Caco-2 (cell line): ENCODE data around the gene NRSN2. TPM values are rescaled to one million over a fixed set of nuclear protein-coding genes. Genes with fewer than 3 reads are reported as not detected.

Source experiments
- BruUV-seq: library from RNA; stranded (reverse); fragments of 400-500 nt; replicated peaks from 2 replicates; lab custom pipeline; 2021; lab: Mats Ljungman, UMichigan
- CTCF ChIA-PET: fragments of 300-600 bp; sonication (Branson Sonifier 250); formaldehyde crosslinking; loops from one replicate; lab custom pipeline; 2022; ENCODE audit warnings: antibody characterized with exemption; lab: Charles Lee
- POLR2A ChIA-PET: fragments of 300-600 bp; sonication (Branson Sonifier 250); formaldehyde crosslinking; loops from one replicate; lab custom pipeline; 2022; ENCODE audit warnings: antibody characterized with exemption; lab: Charles Lee
- DNase-seq, 2 experiments: peaks; one replicate each; pipeline versions ENCODE4 v3.0.0 to v3.0.0-alpha.2; 2020 to 2022
- H3K27me3 ChIP-seq: replicated peaks from 2 replicates; pipeline ENCODE4 v1.6.0; 2011; ENCODE audit warnings: low read length; ENCODE audit not compliant: control insufficient read depth, insufficient read depth
- H3K36me3 ChIP-seq: 2 replicates; pipeline ENCODE4 v1.5.1; 2011; ENCODE audit warnings: low read length; ENCODE audit not compliant: control insufficient read depth, insufficient read depth
- H3K4me1 ChIP-seq: fragments of 250-450 bp; sonication (Bioruptor Pico); 2 replicates; pipeline ENCODE4 v1.5.1; 2020; ENCODE audit warnings: mild to moderate bottlenecking
- H3K4me3 ChIP-seq: 2 replicates; pipeline ENCODE4 v1.5.1; 2011; ENCODE audit warnings: low read depth, mild to moderate bottlenecking, control low read depth, low read length
- H3K9me3 ChIP-seq: fragments of 250-450 bp; sonication (Bioruptor Pico); 2 replicates; pipeline ENCODE4 v1.5.1; 2020; ENCODE audit warnings: mild to moderate bottlenecking, moderate library complexity
- H3K27ac Mint-ChIP-seq: one replicate; pipeline ENCODE4 v1.8.0; 2022; ENCODE audit warnings: mixed read lengths; ENCODE audit not compliant: unreplicated experiment
- H3K27me3 Mint-ChIP-seq: one replicate; pipeline ENCODE4 v1.8.0; 2022; ENCODE audit warnings: mixed read lengths; ENCODE audit not compliant: insufficient read depth, unreplicated experiment
- H3K36me3 Mint-ChIP-seq: one replicate; pipeline ENCODE4 v1.8.0; 2022; ENCODE audit warnings: mild to moderate bottlenecking, mixed read lengths; ENCODE audit not compliant: insufficient read depth, unreplicated experiment
- H3K4me1 Mint-ChIP-seq: one replicate; pipeline ENCODE4 v1.8.0; 2022; ENCODE audit warnings: low read depth, mixed read lengths; ENCODE audit not compliant: unreplicated experiment
- H3K4me3 Mint-ChIP-seq: one replicate; pipeline ENCODE4 v1.8.0; 2022; ENCODE audit warnings: mild to moderate bottlenecking, moderate library complexity, mixed read lengths; ENCODE audit not compliant: unreplicated experiment
- H3K9me3 Mint-ChIP-seq: one replicate; pipeline ENCODE4 v1.8.0; 2022; ENCODE audit warnings: mixed read lengths; ENCODE audit not compliant: unreplicated experiment
- CTCF ChIP-seq, 2 experiments: fragments of 200-600 bp in 1 of 2; IDR thresholded peaks; 1 replicate in 1 of 2; 2 replicates in 1 of 2; pipeline versions ENCODE4 v1.5.1 to v1.8.0; 2011 to 2022; ENCODE audit warnings: antibody characterized with exemption in 1 of 2, control low read depth in 1 of 2, inconsistent platforms in 1 of 2, low read depth in 1 of 2, low read length in 1 of 2, mild to moderate bottlenecking in 1 of 2, moderate library complexity in 1 of 2; ENCODE audit not compliant: insufficient read depth in 1 of 2, severe bottlenecking in 1 of 2, unreplicated experiment in 1 of 2
- intact Hi-C: fragments of 100-400 bp; cut with micrococcal nuclease; formaldehyde crosslinking; loops from one replicate; pipeline ENCODE4 v1.10.0; 2022; ENCODE audit not compliant: unreplicated experiment
- total RNA-seq: library from RNA; stranded (reverse); gene quantifications from 2 replicates; pipeline ENCODE4 v1.2.3, GENCODE V29; 2022

Gene NRSN2
- total RNA-seq, 1 experiment from 2014 or later = 27.5 TPM

GRCh38 chr20:364905-365794 lies 18.2 kb downstream of the NRSN2 start:
- peaks cover 80% of the 10 kb centered on the region for H3K4me1 ChIP-seq
- TF ChIP-seq CTCF (IDR thresholded peaks at IDR 0.05; ENCODE audit: insufficient read depth in 1 of 2, low read depth in 1 of 2, low read length in 1 of 2, severe bottlenecking in 1 of 2, unreplicated experiment in 1 of 2) = no peak
- intact Hi-C loops = no loop called here
- no peaks in the 10 kb centered on the region for H3K27me3 ChIP-seq
- no peak overlapping the region for H3K4me3 ChIP-seq
- ChIA-PET POLR2A (no interaction called here), CTCF (no interaction called here)
- BruUV-seq = no TSS peak
- H3K36me3 Mint-ChIP-seq = peaks cover 29% of the 10 kb centered on the region
- peak overlapping the region; percentile 99 for H3K27ac Mint-ChIP-seq
- DNase-seq = peak in 1 of 2 experiments; percentile 63
- no peaks in the 10 kb centered on the region for H3K36me3 ChIP-seq
- peaks cover 85% of the 10 kb centered on the region for H3K4me1 Mint-ChIP-seq
- no peaks in the 10 kb centered on the region for H3K9me3 ChIP-seq
- H3K9me3 Mint-ChIP-seq = no peaks in the 10 kb centered on the region
- H3K27me3 Mint-ChIP-seq = no peaks in the 10 kb centered on the region
- peak overlapping the region; percentile 49 for H3K4me3 Mint-ChIP-seq

- Mint-ChIP-seq H3K36me3 (peaks cover 38% of the 10 kb centered on the region), H3K27ac (peak overlapping the region; percentile 99), H3K9me3 (no peaks in the 10 kb centered on the region), H3K27me3 (no peaks in the 10 kb centered on the region), H3K4me3 (peak overlapping the region; percentile 65), H3K4me1 (peaks cover 85% of the 10 kb centered on the region)
- Histone ChIP-seq H3K27me3 (no peaks in the 10 kb centered on the region), H3K4me3 (no peak overlapping the region), H3K9me3 (no peaks in the 10 kb centered on the region), H3K36me3 (no peaks in the 10 kb centered on the region), H3K4me1 (peaks cover 78% of the 10 kb centered on the region)
- no peak for TF ChIP-seq CTCF (IDR thresholded peaks at IDR 0.05; ENCODE audit: insufficient read depth in 1 of 2, low read depth in 1 of 2, low read length in 1 of 2, severe bottlenecking in 1 of 2, unreplicated experiment in 1 of 2)
- CTCF ChIA-PET = interaction anchor here (0.5 to 1.0 kb wide), 3 partner anchors 18 to 112 kb away, joined by 3 to 8 read pairs (median 4); no protein-coding TSS in a partner anchor
- peak; percentile 65 to 71 for DNase-seq
- BruUV-seq = no TSS peak
- intact Hi-C loops = loop anchor here (1.0 kb wide), 1 partner anchor 36 kb away; no protein-coding TSS in a partner anchor
- POLR2A ChIA-PET = interaction anchor here (1.1 to 2.0 kb wide), 3 partner anchors 14 to 41 kb away, joined by 4 to 22 read pairs (median 9); partner anchors contain the start of gene TRIB3
Observed at GRCh38 chr20:366041-366718, 19.3 kb downstream of the NRSN2 start.
